IMR-90 (cell line): ENCODE data around the gene ANKRD13B. TPM values are rescaled to one million over a fixed set of nuclear protein-coding genes. Genes with fewer than 3 reads are reported as not detected.

Experiments used
- ATAC-seq: fragments of 200-7000 bp; cut with Tn5 transposase; 2 replicates; pipeline ENCODE4 v1.9.1; 2020; ENCODE audit warnings: low read depth, mild to moderate bottlenecking, moderate library complexity
- Bru-seq: library from RNA; stranded (reverse); fragments of 400-500 nt; gene quantifications from one replicate; lab custom pipeline; 2021; lab: Mats Ljungman, UMichigan
- BruChase-seq, 2 experiments: library from RNA; stranded (reverse); fragments of 400-500 nt; gene quantifications; one replicate each; lab custom pipeline; 2021; lab: Mats Ljungman, UMichigan
- BruUV-seq: library from RNA; stranded (reverse); fragments of 400-500 nt; replicated peaks from 2 replicates; lab custom pipeline; 2021; lab: Mats Ljungman, UMichigan
- CTCF ChIA-PET: fragments of 300-600 bp; formaldehyde crosslinking; extraction: SDS; loops from one replicate; lab custom pipeline; 2021; ENCODE audit warnings: antibody characterized with exemption; lab: Yijun Ruan, JAX
- POLR2A ChIA-PET: fragments of 300-600 bp; sonication (Branson Sonifier 250); formaldehyde crosslinking; loops from one replicate; lab custom pipeline; 2022; ENCODE audit warnings: antibody characterized with exemption; ENCODE audit not compliant: unreplicated experiment; lab: Charles Lee
- DNase-seq: peaks from one replicate; pipeline ENCODE4 v3.0.0; 2013
- H2AFZ ChIP-seq: replicated peaks from 2 replicates; pipeline ENCODE3; 2013; ENCODE audit warnings: low read length, mild to moderate bottlenecking; ENCODE audit not compliant: poor library complexity
- H2AK5ac ChIP-seq: 2 replicates; pipeline ENCODE4 v1.6.1; 2013; ENCODE audit warnings: low read depth, low read length, inconsistent platforms
- H2AK9ac ChIP-seq: replicated peaks from 2 replicates; pipeline ENCODE3; 2013; ENCODE audit warnings: mild to moderate bottlenecking, low read depth, low read length, moderate library complexity; ENCODE audit not compliant: poor library complexity
- H2BK120ac ChIP-seq: 2 replicates; pipeline ENCODE4 v1.6.1; 2013; ENCODE audit warnings: low read depth, low read length, inconsistent platforms
- H2BK15ac ChIP-seq: 3 replicates; pipeline ENCODE4 v1.6.1; 2013; ENCODE audit warnings: low read depth, low read length, inconsistent platforms
- H2BK20ac ChIP-seq: 2 replicates; pipeline ENCODE4 v1.6.1; 2013; ENCODE audit warnings: low read depth, mild to moderate bottlenecking, inconsistent platforms, low read length, moderate library complexity
- H2BK5ac ChIP-seq: 2 replicates; pipeline ENCODE4 v1.6.1; 2013; ENCODE audit warnings: mild to moderate bottlenecking, low read depth, low read length, inconsistent platforms; ENCODE audit not compliant: poor library complexity, severe bottlenecking
- H3K14ac ChIP-seq: replicated peaks from 2 replicates; pipeline ENCODE4 v1.6.1; 2013; ENCODE audit warnings: low read depth, low read length, inconsistent platforms
- H3K18ac ChIP-seq: 2 replicates; pipeline ENCODE4 v1.6.1; 2013; ENCODE audit warnings: low read depth, low read length, control low read depth
- H3K23ac ChIP-seq: 2 replicates; pipeline ENCODE4 v1.6.1; 2013; ENCODE audit warnings: low read depth, low read length, inconsistent platforms
- H3K27ac ChIP-seq: 2 replicates; pipeline ENCODE4 v1.5.1; 2013; ENCODE audit warnings: mild to moderate bottlenecking, control low read depth, low read length; ENCODE audit not compliant: insufficient read depth
- H3K27me3 ChIP-seq: 2 replicates; pipeline ENCODE4 v1.6.1; 2013; ENCODE audit warnings: low read length; ENCODE audit not compliant: control insufficient read depth, insufficient read depth
- H3K36me3 ChIP-seq: 2 replicates; pipeline ENCODE4 v1.6.1; 2013; ENCODE audit warnings: low read length, mixed read lengths; ENCODE audit not compliant: control insufficient read depth, insufficient read depth
- H3K4ac ChIP-seq: 2 replicates; pipeline ENCODE4 v1.6.1; 2013; ENCODE audit warnings: low read depth, low read length, inconsistent platforms
- H3K4me1 ChIP-seq: 2 replicates; pipeline ENCODE4 v1.6.1; 2013; ENCODE audit warnings: low read length, mixed read lengths; ENCODE audit not compliant: control insufficient read depth, insufficient read depth
- H3K4me2 ChIP-seq: 2 replicates; pipeline ENCODE4 v1.6.1; 2013; ENCODE audit warnings: low read depth, mild to moderate bottlenecking, control low read depth, low read length, moderate library complexity
- H3K4me3 ChIP-seq: 2 replicates; pipeline ENCODE4 v1.5.1; 2013; ENCODE audit warnings: low read depth, mild to moderate bottlenecking, control low read depth, low read length, moderate library complexity; ENCODE audit not compliant: insufficient read depth
- H3K56ac ChIP-seq: 2 replicates; pipeline ENCODE4 v1.6.1; 2013; ENCODE audit warnings: low read length, inconsistent platforms; ENCODE audit not compliant: insufficient read depth; ENCODE audit errors: extremely low read depth
- H3K79me1 ChIP-seq, 2 experiments: 2 replicates each; pipeline ENCODE4 v1.6.1; 2013; ENCODE audit warnings: low read length in 2 of 2, inconsistent platforms in 1 of 2, low read depth in 1 of 2
- H3K9ac ChIP-seq: 2 replicates; pipeline ENCODE4 v1.6.1; 2013; ENCODE audit warnings: low read depth, low read length, control low read depth
- H3K9me1 ChIP-seq: 2 replicates; pipeline ENCODE4 v1.6.1; 2013; ENCODE audit warnings: low read length, inconsistent platforms; ENCODE audit not compliant: insufficient read depth
- H3K9me3 ChIP-seq: 2 replicates; pipeline ENCODE4 v1.6.1; 2013; ENCODE audit warnings: low read length; ENCODE audit not compliant: control insufficient read depth, insufficient read depth
- H4K20me1 ChIP-seq: 2 replicates; pipeline ENCODE4 v1.6.1; 2013; ENCODE audit warnings: low read length, inconsistent platforms; ENCODE audit not compliant: insufficient read depth
- H4K5ac ChIP-seq: 2 replicates; pipeline ENCODE4 v1.6.1; 2013; ENCODE audit warnings: mild to moderate bottlenecking, low read depth, low read length, control low read depth
- H4K8ac ChIP-seq, 2 experiments: 2 replicates each; pipeline ENCODE4 v1.6.1; 2013; ENCODE audit warnings: low read depth in 2 of 2, low read length in 2 of 2, control low read depth in 1 of 2, inconsistent platforms in 1 of 2
- H4K91ac ChIP-seq: 2 replicates; pipeline ENCODE4 v1.6.1; 2013; ENCODE audit warnings: low read depth, low read length, inconsistent platforms; ENCODE audit not compliant: insufficient read depth
- CEBPB ChIP-seq: IDR thresholded peaks from 2 replicates; pipeline ENCODE4 v1.6.1; 2012; ENCODE audit warnings: low read depth, low read length, improper control_type of control experiment
- CHD1 ChIP-seq: IDR thresholded peaks from 2 replicates; pipeline ENCODE4 v1.6.1; 2012; ENCODE audit warnings: low read depth, low read length, improper control_type of control experiment
- ELK1 ChIP-seq: fragments of 150-350 bp; IDR thresholded peaks from 2 replicates; pipeline ENCODE4 v1.6.1; 2016; ENCODE audit warnings: low read depth, mild to moderate bottlenecking, low read length, moderate library complexity, borderline replicate concordance
- RCOR1 ChIP-seq: IDR thresholded peaks from 2 replicates; pipeline ENCODE4 v1.6.1; 2012; ENCODE audit warnings: mild to moderate bottlenecking, low read length, improper control_type of control experiment; ENCODE audit not compliant: insufficient replicate concordance
- WGBS, 2 experiments: methylation state at CpG; one replicate each; pipeline versions ENCODE4 v1.1.5 to v1.1.7; 2013; ENCODE audit warnings: missing lambda C conversion rate in 2 of 2; ENCODE audit not compliant: insufficient read length in 1 of 2; ENCODE audit errors: extremely low coverage in 2 of 2; 5-methylcytosine and 5-hydroxymethylcytosine counted together
- dilution Hi-C: fragments of 300-500 bp; cut with HindIII; formaldehyde crosslinking; loops from one replicate; pipeline ENCODE4 v1.14.3; 2018; ENCODE audit warnings: low sequenced_read_pairs; ENCODE audit not compliant: unreplicated experiment
- in situ Hi-C: fragments of 300-500 bp; cut with MboI; formaldehyde crosslinking; loops from 3 replicates; pipeline ENCODE4 v1.14.3; 2019; ENCODE audit warnings: low sequenced_read_pairs, inconsistent platforms, mixed read lengths
- intact Hi-C: fragments of 100-400 bp; cut with micrococcal nuclease; formaldehyde crosslinking; loops from 2 replicates; pipeline ENCODE4 v1.10.0; 2022
- long read RNA-seq: library from polyadenylated mRNA; unstranded; transcript quantifications from one replicate; pipeline ENCODE4 v2.0.0, GENCODE V29; 2021; ENCODE audit not compliant: unreplicated experiment
- polyA plus RNA-seq, 3 experiments: library from polyadenylated mRNA; depleted of rRNA; stranded (reverse); fragments of >200 nt; gene quantifications; 2 replicates each; pipeline ENCODE4 v1.2.3, GENCODE V29; 2012; ENCODE audit warnings: low replicate concordance in 1 of 3
- total RNA-seq: library from RNA; depleted of rRNA; stranded (reverse); fragments of >200 nt; gene quantifications from 2 replicates; pipeline ENCODE4 v1.2.3, GENCODE V29; 2012; rRNA removed

Gene ANKRD13B
- total RNA-seq (0.90 and 1.1 TPM in 2 replicates), polyA plus RNA-seq (2012; rRNA removed) (4.0 and 5.2 TPM in 2 replicates), Bru-seq, nascent RNA (percentile 47 among the genes with signal in this experiment), BruChase-seq, experiment 1, labeled RNA remaining after a 6-hour chase (percentile 69 among the genes with signal in this experiment), BruChase-seq, experiment 2, labeled RNA remaining after a 2-hour chase (percentile 60 among the genes with signal in this experiment)
- polyA plus RNA-seq (2012; cell fraction: cytosol; rRNA removed), result 1.9 and 4.4 TPM in 2 replicates
- polyA plus RNA-seq (2012; cell fraction: nucleus; rRNA removed; ENCODE audit: low replicate concordance), result 27.5 and 68.3 TPM in 2 replicates
- long read RNA-seq, partial matches to known transcripts, result 0 of 5 reads
- long read RNA-seq, other reads (novel, unspliced or antisense), result 5 of 5 reads

- H3K4ac ChIP-seq, result no peak within 1 kb of the TSS
- H4K91ac ChIP-seq, result no peak within 1 kb of the TSS
- H2BK20ac ChIP-seq, result no peak within 1 kb of the TSS
- no peak within 1 kb of the TSS for H2BK5ac ChIP-seq
- H2AK9ac ChIP-seq, result peak within 1 kb of the TSS; percentile 86
- TF ChIP-seq RCOR1 (no peak), CEBPB (no peak), CHD1 (no peak), ELK1 (no peak)
- CTCF ChIA-PET, result no interaction called here
- H3K4me3 ChIP-seq, result peak within 1 kb of the TSS; percentile 73
- no peak within 1 kb of the TSS for H3K14ac ChIP-seq
- H2BK120ac ChIP-seq, result no peak within 1 kb of the TSS
- 2% methylated on average over 31 of the region's 96 CpGs; no CpG with 5 or more reads in 1 of the 2 experiments for WGBS, 2 experiments
- H3K9ac ChIP-seq, result 0 out of 2 replicates have a peak within 1 kb of the TSS, but pooled peaks have one; percentile 48
- DNase-seq (no peak), ATAC-seq (0 out of 2 replicates have a peak, but pooled peaks have one; percentile 1)
- H3K27me3 ChIP-seq, result peaks cover 2% of the 10 kb centered on the region; the same call in 1 of the 2 replicates
- no peak within 1 kb of the TSS; the same call in 1 of the 2 replicates for H3K23ac ChIP-seq
- POLR2A ChIA-PET, result no interaction called here
- no peak within 1 kb of the TSS for H3K56ac ChIP-seq
- no peaks in the 10 kb centered on the region; the same call in 1 of the 2 replicates for H3K9me1 ChIP-seq
- no peak within 1 kb of the TSS for H4K5ac ChIP-seq
- peak within 1 kb of the TSS; percentile 43 for H2AK5ac ChIP-seq
- H3K36me3 ChIP-seq, result no peaks in the 10 kb centered on the region
- H3K79me1 ChIP-seq, result peaks cover 0 to 32% of the 10 kb centered on the region in 2 experiments; a peak in 3 of 4 replicates
- H3K4me2 ChIP-seq, result peak within 1 kb of the TSS; percentile 86
- intact Hi-C loops, result no loop called here
- H3K27ac ChIP-seq, result no peak within 1 kb of the TSS
- dilution Hi-C loops, result no loop called here
- no peak within 1 kb of the TSS for H3K18ac ChIP-seq
- in situ Hi-C loops, result no loop called here
- no TSS peak for BruUV-seq
- peaks cover 44% of the 10 kb centered on the region for H4K20me1 ChIP-seq
- peaks cover 32% of the 10 kb centered on the region for H3K4me1 ChIP-seq
- peak within 1 kb of the TSS in 1 of 2 experiments; percentile 20; a peak in 1 of 4 replicates for H4K8ac ChIP-seq
- H2BK15ac ChIP-seq, result no peak within 1 kb of the TSS
- H3K9me3 ChIP-seq, result no peaks in the 10 kb centered on the region
- H2AFZ ChIP-seq, result peak within 1 kb of the TSS; percentile 97
Observed at GRCh38 chr17:29592850-29593551, at the start of gene ANKRD13B. TSS of gene ANKRD13B (plus strand) at chr17:29593132. CDS start at chr17:29593622, 490 bp downstream.
